CD8-positive, alpha-beta memory T cell (primary cell): Measurements from ENCODE around the gene CALR. TPM values are rescaled to one million over a fixed set of nuclear protein-coding genes. Genes with fewer than 3 reads are reported as not detected.

ENCODE experiments used
- CTCF ChIA-PET: fragments of 350-600 bp; sonication (Branson Sonifier 250); formaldehyde crosslinking; loops from one replicate; lab custom pipeline; 2021; ENCODE audit warnings: antibody characterized with exemption; lab: Charles Lee
- POLR2A ChIA-PET: fragments of 350-600 bp; sonication (Branson Sonifier 250); formaldehyde crosslinking; loops from one replicate; lab custom pipeline; 2021; ENCODE audit warnings: antibody characterized with exemption; lab: Charles Lee
- DNase-seq, 5 donors: peaks; one replicate each; pipeline versions ENCODE4 v3.0.0 to v3.0.0-alpha.2; 2020 to 2022; ENCODE audit warnings: mixed read lengths in 1 of 5
- H3K27ac ChIP-seq: one replicate; pipeline ENCODE4 v1.7.0; 2013; ENCODE audit warnings: low read depth, mild to moderate bottlenecking, low read length, moderate library complexity
- H3K27me3 ChIP-seq: 2 replicates; pipeline ENCODE4 v1.7.0; 2013; ENCODE audit warnings: low read length, mild to moderate bottlenecking; ENCODE audit not compliant: insufficient read depth, poor library complexity, severe bottlenecking
- H3K36me3 ChIP-seq: 2 replicates; pipeline ENCODE4 v1.7.0; 2013; ENCODE audit warnings: mild to moderate bottlenecking, low read length, moderate library complexity; ENCODE audit not compliant: insufficient read depth
- H3K4me1 ChIP-seq: 2 replicates; pipeline ENCODE4 v1.7.0; 2013; ENCODE audit warnings: mild to moderate bottlenecking, low read length, moderate library complexity; ENCODE audit not compliant: insufficient read depth
- H3K4me3 ChIP-seq: 2 replicates; pipeline ENCODE4 v1.7.0; 2013; ENCODE audit warnings: mild to moderate bottlenecking, low read length
- H3K9me3 ChIP-seq: 2 replicates; pipeline ENCODE4 v1.7.0; 2013; ENCODE audit warnings: mild to moderate bottlenecking, low read length
- H3K27ac Mint-ChIP-seq, 8 donors: one replicate each; pipeline ENCODE4 v1.8.0; 2020 to 2021; ENCODE audit warnings: mixed read lengths in 8 of 8, mild to moderate bottlenecking in 6 of 8, inconsistent platforms in 3 of 8, moderate library complexity in 3 of 8
- H3K27me3 Mint-ChIP-seq, 2 donors: one replicate each; pipeline ENCODE4 v1.8.0; 2020 to 2021; ENCODE audit warnings: mixed read lengths in 2 of 2, mild to moderate bottlenecking in 1 of 2, moderate library complexity in 1 of 2
- H3K36me3 Mint-ChIP-seq, 3 donors: one replicate each; pipeline ENCODE4 v1.8.0; 2020 to 2021; ENCODE audit warnings: mixed read lengths in 3 of 3, inconsistent platforms in 1 of 3, mild to moderate bottlenecking in 1 of 3
- H3K4me1 Mint-ChIP-seq, 3 donors: one replicate each; pipeline ENCODE4 v1.8.0; 2020 to 2021; ENCODE audit warnings: mixed read lengths in 3 of 3, inconsistent platforms in 1 of 3, mild to moderate bottlenecking in 1 of 3
- H3K4me3 Mint-ChIP-seq, 7 donors: one replicate each; pipeline ENCODE4 v1.8.0; 2020 to 2021; ENCODE audit warnings: mixed read lengths in 7 of 7, mild to moderate bottlenecking in 6 of 7, moderate library complexity in 4 of 7, inconsistent platforms in 2 of 7
- H3K9me3 Mint-ChIP-seq, 5 donors: one replicate each; pipeline ENCODE4 v1.8.0; 2020 to 2022; ENCODE audit warnings: mixed read lengths in 5 of 5, mild to moderate bottlenecking in 3 of 5, moderate library complexity in 2 of 5, inconsistent platforms in 1 of 5
- polyA plus RNA-seq: library from polyadenylated mRNA; unstranded; fragments of 300-500 nt; fragmentation: Illumina TruSeq; gene quantifications from one replicate; pipeline ENCODE4 v1.2.3, GENCODE V29; 2021
- total RNA-seq, 2 experiments: library from RNA; stranded (reverse); gene quantifications; one replicate each; pipeline ENCODE4 v1.2.3, GENCODE V29; 2021

The CALR gene
- total and polyA plus RNA-seq, 3 experiments from 2014 or later: 174 to 843 (median 832) TPM

DNA sequence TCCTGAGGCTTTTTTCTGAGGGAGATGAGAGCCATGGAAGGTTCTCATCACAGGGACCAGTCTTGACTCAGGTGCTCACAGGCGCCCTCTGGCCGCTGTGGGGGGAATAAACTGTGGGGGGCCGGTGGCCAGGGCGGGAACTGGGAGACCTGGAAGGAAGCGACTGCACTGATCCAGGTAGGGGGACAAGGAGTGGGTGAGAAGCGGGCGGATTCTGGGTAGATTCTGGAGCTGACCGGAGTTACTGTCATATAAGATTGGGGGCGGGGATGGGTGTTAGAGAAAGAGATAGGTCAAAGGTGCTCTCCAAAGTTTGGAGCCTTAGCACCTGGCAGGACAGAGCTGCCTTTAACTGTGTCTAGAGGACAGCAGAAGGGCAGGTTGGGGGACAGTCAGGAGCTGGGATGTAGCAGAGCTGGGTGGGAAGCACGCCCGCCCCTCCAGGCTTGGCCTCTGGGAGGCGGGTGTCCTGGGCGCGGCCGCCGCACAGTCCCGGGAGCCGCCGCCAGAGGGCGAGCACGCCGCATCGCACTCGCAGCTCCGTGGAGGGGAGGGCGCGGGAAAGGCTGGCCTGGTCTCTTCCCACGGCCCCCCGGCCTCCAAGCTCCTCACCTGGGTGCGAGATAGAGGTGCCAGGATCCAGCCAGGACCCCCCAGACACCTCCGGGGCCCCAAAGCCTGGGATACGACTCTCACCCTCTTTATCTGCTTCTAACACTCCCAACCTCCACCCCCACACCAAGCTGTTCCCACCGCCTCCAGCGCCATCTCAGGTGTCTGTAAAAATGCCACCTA, 26.8 kb downstream of the CALR start:
- no peaks in the 10 kb centered on the region for H3K9me3 ChIP-seq
- DNase-seq: peak; percentile 71 to 83 (median 72)
- H3K27ac ChIP-seq: peak overlapping the region; percentile 64
- no peaks in the 10 kb centered on the region for H3K4me1 ChIP-seq
- H3K27me3 Mint-ChIP-seq: peaks cover 0 to 3% of the 10 kb centered on the region in 2 donors
- no peaks in the 10 kb centered on the region for H3K36me3 ChIP-seq
- H3K27me3 ChIP-seq: no peaks in the 10 kb centered on the region
- peak overlapping the region in 6 of 8 donors; percentile 1 to 86 (median 78) for H3K27ac Mint-ChIP-seq
- no peaks in the 10 kb centered on the region for H3K9me3 Mint-ChIP-seq
- ChIA-PET POLR2A (interaction anchor here (0.6 to 1.5 kb wide), 9 partner anchors 8 to 152 kb away, joined by 3 to 7 read pairs (median 4); partner anchors contain the start of gene DNASE2), CTCF (interaction anchor here (0.7 to 5.2 kb wide), 66 partner anchors 9 to 296 kb away, joined by 3 to 117 read pairs (median 4); partner anchors contain the start of genes CALR, DNASE2, FARSA and GADD45GIP1)
- peaks cover 5 to 8% (median 5%) of the 10 kb centered on the region in 3 donors for H3K4me1 Mint-ChIP-seq
- peak overlapping the region; percentile 17 to 92 (median 89) for H3K4me3 Mint-ChIP-seq
- no peaks in the 10 kb centered on the region for H3K36me3 Mint-ChIP-seq
- peak overlapping the region; percentile 93 for H3K4me3 ChIP-seq

DNA sequence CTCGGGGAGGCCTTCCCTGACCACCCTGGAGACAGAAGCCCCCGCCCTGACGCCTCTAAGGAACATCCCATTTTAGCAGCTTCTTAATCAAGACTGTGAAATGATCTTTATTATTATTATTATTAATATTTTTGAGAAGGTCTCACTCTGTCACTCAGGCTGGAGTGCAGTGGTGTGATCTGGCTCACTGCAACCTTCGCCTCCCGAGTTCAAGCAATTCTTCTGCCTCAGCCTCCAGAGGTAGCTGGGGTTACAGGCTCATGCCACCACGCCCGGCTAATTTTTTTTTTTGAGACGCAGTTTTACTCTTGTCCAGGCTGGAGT, 27.4 kb downstream of the CALR start:
- H3K27me3 ChIP-seq: no peaks in the 10 kb centered on the region
- Mint-ChIP-seq H3K27ac (peak overlapping the region in 3 of 8 donors; percentile 38 to 79 (median 74)), H3K27me3 (peaks cover 0 to 3% of the 10 kb centered on the region in 2 donors), H3K9me3 (no peaks in the 10 kb centered on the region), H3K4me3 (peak overlapping the region in 6 of 7 donors; percentile 12 to 85 (median 66)), H3K4me1 (peaks cover 5 to 8% (median 5%) of the 10 kb centered on the region in 3 donors), H3K36me3 (no peaks in the 10 kb centered on the region)
- ChIA-PET POLR2A (interaction anchor here (0.6 to 1.5 kb wide), 9 partner anchors 8 to 152 kb away, joined by 3 to 7 read pairs (median 4); partner anchors contain the start of gene DNASE2), CTCF (interaction anchor here (0.7 to 5.2 kb wide), 64 partner anchors 10 to 295 kb away, joined by 3 to 117 read pairs (median 4); partner anchors contain the start of genes CALR, DNASE2, FARSA and GADD45GIP1)
- no peaks in the 10 kb centered on the region for H3K36me3 ChIP-seq
- no peak for DNase-seq
- H3K9me3 ChIP-seq: no peaks in the 10 kb centered on the region
- no peaks in the 10 kb centered on the region for H3K4me1 ChIP-seq
- H3K4me3 ChIP-seq: no peak overlapping the region
- H3K27ac ChIP-seq: peak overlapping the region; percentile 64

DNA sequence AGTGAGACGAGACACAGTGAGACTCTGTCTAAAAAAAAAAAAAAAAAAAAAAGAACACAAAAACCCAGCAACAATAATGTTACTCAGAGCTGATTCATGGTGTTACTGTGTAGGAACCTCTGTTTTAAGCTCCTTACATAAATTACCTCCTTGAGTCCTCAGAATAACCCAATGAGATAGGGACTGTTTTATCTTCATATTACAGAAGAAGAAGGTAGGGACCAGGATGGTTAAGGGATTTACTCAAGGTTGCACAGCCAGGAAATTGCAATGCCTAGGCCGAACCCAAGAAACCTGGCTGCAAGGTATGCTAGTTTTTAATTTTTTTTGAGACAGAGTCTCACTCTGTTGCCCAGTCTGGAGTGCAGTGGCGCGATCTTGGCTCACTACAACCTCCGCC, 29.5 kb downstream of the CALR start:
- Histone ChIP-seq H3K9me3 (no peaks in the 10 kb centered on the region), H3K27ac (no peak overlapping the region), H3K36me3 (no peaks in the 10 kb centered on the region), H3K27me3 (no peaks in the 10 kb centered on the region), H3K4me1 (no peaks in the 10 kb centered on the region), H3K4me3 (no peak overlapping the region)
- CTCF ChIA-PET: interaction anchor here (0.6 to 5.2 kb wide), 7 partner anchors 9 to 162 kb away, joined by 3 to 117 read pairs (median 6); partner anchors contain the start of genes DNASE2 and KLF1
- Mint-ChIP-seq H3K4me1 (peaks cover 5 to 8% (median 5%) of the 10 kb centered on the region in 3 donors), H3K9me3 (no peaks in the 10 kb centered on the region), H3K4me3 (no peak overlapping the region), H3K27ac (no peak overlapping the region), H3K36me3 (no peaks in the 10 kb centered on the region), H3K27me3 (peaks cover 0 to 3% of the 10 kb centered on the region in 2 donors)
- DNase-seq: no peak
- POLR2A ChIA-PET: no interaction called here

DNA sequence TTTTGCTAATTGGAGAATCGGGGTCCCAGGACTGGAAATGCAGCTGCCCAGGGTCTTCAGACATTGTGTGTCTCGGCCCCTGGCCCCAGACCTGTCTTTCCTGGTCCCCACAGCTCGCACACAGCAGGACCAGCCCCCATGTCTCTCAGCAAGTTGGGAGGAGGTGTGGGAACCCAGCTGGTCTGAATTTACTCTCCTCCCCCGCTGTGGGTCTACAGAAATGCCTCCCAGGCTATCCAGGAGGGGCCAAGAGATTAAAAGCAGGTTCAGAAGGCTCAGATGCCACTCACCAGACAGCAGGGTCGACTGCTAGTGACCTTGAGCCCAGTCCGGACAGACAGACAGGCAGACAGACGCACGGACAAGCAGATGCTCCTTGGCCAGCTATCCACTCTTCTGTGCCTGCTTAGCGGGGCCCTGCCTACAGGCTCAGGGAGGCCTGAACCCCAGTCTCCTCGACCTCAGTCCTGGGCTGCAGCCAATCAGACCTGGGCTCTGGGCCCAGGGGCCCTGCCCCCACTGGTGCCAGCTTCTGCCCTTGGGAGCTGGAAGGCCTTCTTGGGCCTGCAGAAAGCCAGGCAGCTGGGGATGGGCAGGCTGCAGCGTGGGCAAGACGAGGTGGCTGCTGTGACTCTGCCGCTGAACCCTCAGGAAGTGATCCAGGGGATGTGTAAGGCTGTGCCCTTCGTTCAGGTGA, 31.0 kb downstream of the CALR start, which contains the start of gene DAND5:
TSS of gene DAND5 (plus strand) at position 285 of the 697 bp plus-strand sequence. CDS start at position 370, 85 bp downstream.
- no peaks in the 10 kb centered on the region for H3K36me3 ChIP-seq
- no peaks in the 10 kb centered on the region for H3K4me1 ChIP-seq
- no peak for DNase-seq
- H3K4me3 Mint-ChIP-seq: no peak within 1 kb of the TSS
- H3K27me3 ChIP-seq: no peaks in the 10 kb centered on the region
- H3K9me3 ChIP-seq: no peaks in the 10 kb centered on the region
- ChIA-PET POLR2A (no interaction called here), CTCF (interaction anchor here (1.6 to 3.4 kb wide), 2 partner anchors 85 to 92 kb away, joined by 8 to 10 read pairs; no protein-coding TSS in a partner anchor)
- no peaks in the 10 kb centered on the region for H3K36me3 Mint-ChIP-seq
- H3K27me3 Mint-ChIP-seq: peaks cover 2 to 3% of the 10 kb centered on the region in 2 donors
- no peak within 1 kb of the TSS for H3K4me3 ChIP-seq
- no peak within 1 kb of the TSS for H3K27ac Mint-ChIP-seq
- peaks cover 5 to 8% (median 5%) of the 10 kb centered on the region in 3 donors for H3K4me1 Mint-ChIP-seq
- no peak within 1 kb of the TSS for H3K27ac ChIP-seq
- H3K9me3 Mint-ChIP-seq: no peaks in the 10 kb centered on the region

DNA sequence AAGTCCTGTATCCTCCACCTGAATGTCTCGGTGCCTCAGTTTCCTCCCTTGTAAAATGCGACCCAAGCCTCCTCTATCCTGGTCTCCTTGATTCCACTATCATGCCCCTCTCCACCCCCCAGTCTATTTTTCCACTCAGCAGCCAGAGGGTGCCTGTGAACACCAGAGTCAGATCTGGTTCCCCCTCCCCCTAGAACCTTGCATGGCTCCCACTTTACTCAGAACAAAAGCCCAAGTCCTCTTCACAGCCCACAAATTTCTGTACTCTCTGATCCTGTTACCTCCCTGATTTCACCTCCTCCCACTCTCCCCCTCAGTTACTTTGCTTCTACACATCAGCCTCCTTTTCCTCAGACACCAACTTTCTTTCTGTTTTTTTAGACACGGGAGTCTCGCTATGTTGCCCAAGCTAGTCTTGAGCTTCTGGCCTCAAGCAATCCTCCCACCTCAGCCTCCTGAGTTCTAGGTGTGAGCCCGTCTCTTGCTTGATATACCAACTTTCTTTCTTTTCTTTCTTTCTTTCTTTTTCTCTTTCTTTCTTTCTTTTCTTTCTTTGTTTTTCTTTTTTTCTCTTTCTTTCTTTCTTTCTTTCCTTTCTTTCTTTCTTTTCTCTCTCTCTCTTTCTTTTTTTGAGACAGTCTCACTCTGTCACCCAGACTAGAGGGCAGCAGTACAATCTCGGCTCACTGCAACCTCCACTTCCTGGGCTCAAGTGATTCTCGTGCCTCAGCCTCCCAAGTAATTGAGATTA, 31.8 kb downstream of the CALR start:
- Histone ChIP-seq H3K4me3 (no peak overlapping the region), H3K9me3 (no peaks in the 10 kb centered on the region), H3K27ac (no peak overlapping the region), H3K36me3 (no peaks in the 10 kb centered on the region), H3K27me3 (no peaks in the 10 kb centered on the region), H3K4me1 (no peaks in the 10 kb centered on the region)
- POLR2A ChIA-PET: no interaction called here
- Mint-ChIP-seq H3K4me1 (peaks cover 0 to 3% (median 2%) of the 10 kb centered on the region in 3 donors), H3K27ac (peak overlapping the region in 1 of 8 donors; percentile 38), H3K9me3 (no peaks in the 10 kb centered on the region), H3K27me3 (peaks cover 2 to 3% of the 10 kb centered on the region in 2 donors), H3K4me3 (peak overlapping the region in 1 of 7 donors; percentile 51), H3K36me3 (no peaks in the 10 kb centered on the region)
- DNase-seq: no peak
- CTCF ChIA-PET: interaction anchor here (1.6 to 3.4 kb wide), 2 partner anchors 86 to 91 kb away, joined by 8 to 10 read pairs; no protein-coding TSS in a partner anchor

DNA sequence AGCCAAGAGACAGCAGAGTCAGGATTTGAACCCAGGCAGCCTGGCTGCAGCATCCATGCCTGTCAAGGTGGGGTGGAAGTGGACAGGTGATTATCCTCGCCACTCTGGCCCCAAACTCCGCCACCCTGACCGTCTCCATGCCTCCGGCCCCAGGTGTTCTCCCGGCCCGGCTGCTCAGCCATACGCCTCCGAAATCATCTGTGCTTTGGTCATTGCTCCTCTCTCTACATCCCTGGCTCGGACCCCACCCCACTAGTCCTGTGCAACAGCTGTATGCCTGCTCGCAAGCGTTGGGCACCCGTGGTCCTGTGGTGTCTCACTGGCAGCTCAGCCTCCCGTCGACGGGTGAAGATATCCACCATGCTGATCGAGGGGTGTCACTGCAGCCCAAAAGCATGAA, 34.8 kb downstream of the CALR start:
- H3K27me3 ChIP-seq: no peaks in the 10 kb centered on the region
- H3K9me3 ChIP-seq: no peaks in the 10 kb centered on the region
- no peak overlapping the region for H3K27ac ChIP-seq
- no peak overlapping the region for H3K27ac Mint-ChIP-seq
- CTCF ChIA-PET: interaction anchor here (0.7 to 7.6 kb wide), 3 partner anchors 8 to 89 kb away, joined by 3 to 76 read pairs (median 4); no protein-coding TSS in a partner anchor
- no peak overlapping the region for H3K4me3 ChIP-seq
- no peak overlapping the region for H3K4me3 Mint-ChIP-seq
- H3K36me3 ChIP-seq: no peaks in the 10 kb centered on the region
- no peaks in the 10 kb centered on the region for H3K4me1 ChIP-seq
- H3K4me1 Mint-ChIP-seq: peaks cover 0 to 3% (median 0%) of the 10 kb centered on the region in 3 donors
- H3K27me3 Mint-ChIP-seq: peaks cover 15 to 22% of the 10 kb centered on the region in 2 donors
- peaks cover 0 to 6% (median 0%) of the 10 kb centered on the region in 3 donors for H3K36me3 Mint-ChIP-seq
- no peak for DNase-seq
- POLR2A ChIA-PET: no interaction called here
- H3K9me3 Mint-ChIP-seq: no peaks in the 10 kb centered on the region
